ENCODE data around the gene ACSL6. TPM values are rescaled to one million over a fixed set of nuclear protein-coding genes. Genes with fewer than 3 reads are reported as not detected.
"Not testable (repeated sequence)": the region's sequence is repeated elsewhere in the genome, so short reads cannot be mapped to it uniquely, and the experiment has no call there.

Gene ACSL6
- total and polyA plus RNA-seq, 2 experiments from 2014 or later: 0.18 to 0.48 TPM

DNA sequence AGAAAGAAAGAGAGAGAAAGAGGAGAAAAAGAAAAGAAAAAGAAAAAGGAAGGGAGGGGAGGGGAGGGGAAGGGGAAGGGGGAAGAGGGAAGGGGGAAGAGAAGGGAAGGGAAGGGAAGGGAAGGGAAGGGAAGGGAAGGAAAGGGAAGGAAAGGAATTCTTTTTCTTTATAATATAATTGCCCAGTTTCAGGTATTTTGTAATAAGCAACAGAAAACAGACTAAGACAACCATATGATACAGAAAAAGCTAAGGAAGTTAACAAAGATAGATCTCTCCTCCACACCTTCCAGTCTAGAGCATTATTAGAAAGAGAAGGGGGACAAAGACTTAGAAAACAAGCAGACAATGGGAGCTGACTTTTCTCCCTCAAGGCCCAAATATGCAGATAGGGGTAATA is 97.0 kb downstream of the ACSL6 start:
- Histone ChIP-seq H3K4me3 (no peak overlapping the region), H3K4me1 (ENCODE audit: low read depth) (no peaks in the 10 kb centered on the region), H3K27me3 (no peaks in the 10 kb centered on the region), H3K9me3 (ENCODE audit: low read depth) (no peaks in the 10 kb centered on the region), H3K27ac (no peak overlapping the region), H3K36me3 (no peaks in the 10 kb centered on the region)
- no peak for TF ChIP-seq CTCF (IDR thresholded peaks at IDR 0.05; ENCODE audit: low read depth, low read length)
- DNase-seq (ENCODE audit: low read depth in 1 of 2, low spot score in 1 of 2): no peak

DNA sequence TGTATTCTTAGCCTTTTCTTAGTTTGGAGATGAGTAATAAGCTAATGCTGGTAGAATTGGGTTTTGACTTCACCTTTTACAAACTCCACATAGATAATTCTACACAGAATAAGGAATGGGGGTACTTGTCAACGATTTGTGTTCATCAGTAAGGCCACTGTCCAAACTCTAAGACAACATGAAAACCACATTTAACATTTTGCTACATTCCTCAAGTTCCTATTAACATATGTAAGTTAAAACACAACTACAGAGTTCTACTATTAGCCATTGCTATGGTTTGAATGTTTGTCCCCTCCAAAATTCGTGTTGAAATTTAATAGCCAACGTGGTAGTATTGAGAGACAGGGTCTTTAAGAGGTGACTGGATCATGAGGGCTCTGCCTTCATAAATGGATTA is 97.9 kb downstream of the ACSL6 start:
- Histone ChIP-seq H3K4me3 (no peak overlapping the region), H3K36me3 (no peaks in the 10 kb centered on the region), H3K9me3 (ENCODE audit: low read depth) (no peaks in the 10 kb centered on the region), H3K27me3 (no peaks in the 10 kb centered on the region), H3K4me1 (ENCODE audit: low read depth) (no peaks in the 10 kb centered on the region), H3K27ac (no peak overlapping the region)
- no peak for DNase-seq (ENCODE audit: low read depth in 1 of 2, low spot score in 1 of 2)
- TF ChIP-seq CTCF (IDR thresholded peaks at IDR 0.05; ENCODE audit: low read depth, low read length): no peak

DNA sequence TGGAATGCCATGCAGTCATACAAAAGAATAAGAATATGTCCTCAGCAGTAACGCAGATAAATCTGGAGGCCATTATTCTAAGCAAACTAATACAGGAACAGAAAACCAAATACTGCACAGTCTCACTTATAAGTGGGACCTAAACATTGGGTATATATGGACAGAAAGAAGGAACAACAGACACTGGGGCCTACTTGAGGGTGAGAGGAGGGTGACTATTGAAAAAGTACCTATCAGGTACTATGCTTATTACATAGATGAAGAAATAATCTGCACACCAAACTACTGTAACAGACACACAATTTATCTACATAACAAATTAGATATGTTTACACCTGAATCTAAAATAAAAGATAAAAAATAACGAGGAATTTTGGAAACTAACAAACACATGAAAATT is 104.8 kb downstream of the ACSL6 start:
- Histone ChIP-seq H3K9me3 (ENCODE audit: low read depth) (no peaks in the 10 kb centered on the region), H3K4me3 (no peak overlapping the region), H3K27me3 (no peaks in the 10 kb centered on the region), H3K27ac (no peak overlapping the region), H3K4me1 (ENCODE audit: low read depth) (no peaks in the 10 kb centered on the region), H3K36me3 (no peaks in the 10 kb centered on the region)
- no peak for TF ChIP-seq CTCF (IDR thresholded peaks at IDR 0.05; ENCODE audit: low read depth, low read length)
- no peak for DNase-seq (ENCODE audit: low read depth in 1 of 2, low spot score in 1 of 2)

DNA sequence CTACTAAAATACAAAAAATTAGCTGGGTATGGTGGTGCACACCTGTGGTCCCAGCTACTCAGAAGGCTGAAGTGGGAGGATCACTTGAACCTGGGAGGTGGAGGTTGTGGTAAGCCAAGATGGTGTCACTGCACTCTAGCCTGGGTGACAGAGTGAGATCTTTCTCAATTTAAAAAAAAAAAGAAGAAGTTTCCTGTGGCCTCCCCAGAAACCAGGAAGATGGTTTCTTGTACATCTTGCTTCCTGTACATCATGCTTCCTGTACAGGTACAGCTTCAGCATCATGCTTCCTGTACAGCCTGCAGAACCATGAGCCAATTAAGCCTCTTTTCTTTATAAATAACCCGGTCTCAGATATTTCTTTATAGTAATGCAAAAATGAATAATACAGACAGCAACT is 109.2 kb downstream of the ACSL6 start:
- DNase-seq (ENCODE audit: low read depth in 1 of 2, low spot score in 1 of 2); H3K27ac ChIP-seq; H3K36me3 ChIP-seq; H3K9me3 ChIP-seq (ENCODE audit: low read depth); H3K4me1 ChIP-seq (ENCODE audit: low read depth); H3K4me3 ChIP-seq; H3K27me3 ChIP-seq: not testable (repeated sequence)

Other genes with a start within 250 kb of the ACSL6 start
- gene FNIP1, start 214.6 kb downstream of the ACSL6 start, total RNA-seq: 13.6 and 24.4 TPM in 2 replicates
- gene FNIP1, start 214.6 kb downstream of the ACSL6 start, polyA plus RNA-seq: 10.1 and 16.3 TPM in 2 replicates
- gene MEIKIN, start 66.0 kb downstream of the ACSL6 start, total RNA-seq: not detected in 2 replicates
- not detected in 2 replicates for gene MEIKIN, start 66.0 kb downstream of the ACSL6 start, polyA plus RNA-seq
- gene IL3, start 49.0 kb upstream of the ACSL6 start, total RNA-seq: not detected in 2 replicates
- gene IL3, start 49.0 kb upstream of the ACSL6 start, polyA plus RNA-seq: not detected in 2 replicates
- gene CSF2, start 62.1 kb upstream of the ACSL6 start, total RNA-seq: not detected in 2 replicates
- not detected in 2 replicates for gene CSF2, start 62.1 kb upstream of the ACSL6 start, polyA plus RNA-seq
- gene P4HA2, start 216.2 kb upstream of the ACSL6 start, total RNA-seq: 41.0 and 51.3 TPM in 2 replicates
- 51.7 and 65.5 TPM in 2 replicates for gene P4HA2, start 216.2 kb upstream of the ACSL6 start, polyA plus RNA-seq
- gene PDLIM4, start 246.0 kb upstream of the ACSL6 start, total RNA-seq: 22.0 and 23.1 TPM in 2 replicates
- gene PDLIM4, start 246.0 kb upstream of the ACSL6 start, polyA plus RNA-seq: 32.7 and 59.9 TPM in 2 replicates

Data from cardiac muscle cell (in vitro differentiated cells and primary cell).